IMR-90 (cell line): Measurements from ENCODE around the gene PPP1R9A.

Experiments used
- BHLHE40 ChIP-seq: fragments of 150-350 bp; IDR thresholded peaks from 2 replicates; pipeline ENCODE4 v1.6.1; 2016; ENCODE audit warnings: mild to moderate bottlenecking, low read depth, low read length
- CTCF ChIP-seq: conservative IDR thresholded peaks from 2 replicates; pipeline ENCODE4 v1.5.1; 2012; ENCODE audit warnings: mild to moderate bottlenecking, low read depth, low read length, improper control_type of control experiment
- NFE2L2 ChIP-seq: fragments of 150-350 bp; IDR thresholded peaks from 2 replicates; pipeline ENCODE4 v1.6.1; 2016; ENCODE audit warnings: low read depth, mild to moderate bottlenecking, low read length
- POLR2A ChIP-seq: IDR thresholded peaks from 2 replicates; pipeline ENCODE4 v1.6.1; 2012; ENCODE audit warnings: mild to moderate bottlenecking, low read depth, low read length
- RCOR1 ChIP-seq: IDR thresholded peaks from 2 replicates; pipeline ENCODE4 v1.6.1; 2012; ENCODE audit warnings: mild to moderate bottlenecking, low read length, improper control_type of control experiment; ENCODE audit not compliant: insufficient replicate concordance
- RFX5 ChIP-seq: IDR thresholded peaks from 2 replicates; pipeline ENCODE4 v1.8.0; 2012; ENCODE audit warnings: low read depth, mild to moderate bottlenecking, low read length, moderate library complexity

GRCh38 chr7:94955807-94956206, 48.4 kb downstream of the PPP1R9A start:
- TF ChIP-seq POLR2A (no peak), CTCF (no peak), NFE2L2 (no peak), RFX5 (no peak), BHLHE40 (no peak), RCOR1 (no peak)
